ENCODE data around the gene NINJ1. TPM values are rescaled to one million over a fixed set of nuclear protein-coding genes. Genes with fewer than 3 reads are reported as not detected.
A peak's percentile ranks its signal among the peaks of the same experiment; 100 is the strongest.

NINJ1 gene
- total RNA-seq, 3 donors from 2014 or later, result 19.5 to 68.9 (median 23.2) TPM

DNA sequence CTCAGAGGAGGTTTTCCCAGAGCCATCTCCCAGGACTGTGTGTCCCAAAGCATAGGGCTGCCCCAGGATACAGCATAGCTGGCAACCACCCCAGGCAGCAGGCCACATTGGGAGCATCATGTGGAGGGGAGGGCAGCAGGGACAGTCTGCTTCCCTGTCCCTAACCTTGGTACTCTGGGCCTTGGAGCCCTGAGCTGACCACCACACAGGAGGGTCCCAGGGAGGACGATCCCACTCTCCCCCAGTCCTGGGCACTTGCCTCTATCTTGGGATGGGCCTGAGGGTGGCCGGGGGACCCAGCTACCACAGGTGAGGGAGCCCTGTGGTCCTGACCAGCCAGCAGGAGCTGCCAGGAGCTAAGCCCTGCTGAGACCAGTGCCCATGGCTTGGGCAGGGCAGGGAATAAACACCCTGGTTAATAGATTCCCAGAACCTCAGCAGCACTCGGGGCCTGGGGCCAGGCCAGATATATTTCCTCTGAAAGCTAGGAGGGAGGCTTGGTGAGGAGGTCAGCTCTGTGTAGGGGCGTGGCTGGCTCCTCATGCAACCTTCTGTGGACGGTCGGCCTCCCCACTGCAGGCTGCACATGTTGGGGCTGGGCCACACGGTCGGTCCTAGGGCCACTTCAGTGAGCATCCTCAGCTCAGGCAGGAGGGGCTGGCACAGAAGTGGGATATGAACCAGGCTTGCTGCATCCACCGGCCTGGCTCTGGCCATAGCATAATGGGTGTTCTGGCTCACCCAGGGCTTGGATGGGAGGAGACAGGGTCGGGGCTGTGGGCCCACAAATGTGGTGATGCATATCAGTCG, 4.2 kb downstream of the NINJ1 start:
- no peak for ATAC-seq
- TF ChIP-seq, protein P1, sequence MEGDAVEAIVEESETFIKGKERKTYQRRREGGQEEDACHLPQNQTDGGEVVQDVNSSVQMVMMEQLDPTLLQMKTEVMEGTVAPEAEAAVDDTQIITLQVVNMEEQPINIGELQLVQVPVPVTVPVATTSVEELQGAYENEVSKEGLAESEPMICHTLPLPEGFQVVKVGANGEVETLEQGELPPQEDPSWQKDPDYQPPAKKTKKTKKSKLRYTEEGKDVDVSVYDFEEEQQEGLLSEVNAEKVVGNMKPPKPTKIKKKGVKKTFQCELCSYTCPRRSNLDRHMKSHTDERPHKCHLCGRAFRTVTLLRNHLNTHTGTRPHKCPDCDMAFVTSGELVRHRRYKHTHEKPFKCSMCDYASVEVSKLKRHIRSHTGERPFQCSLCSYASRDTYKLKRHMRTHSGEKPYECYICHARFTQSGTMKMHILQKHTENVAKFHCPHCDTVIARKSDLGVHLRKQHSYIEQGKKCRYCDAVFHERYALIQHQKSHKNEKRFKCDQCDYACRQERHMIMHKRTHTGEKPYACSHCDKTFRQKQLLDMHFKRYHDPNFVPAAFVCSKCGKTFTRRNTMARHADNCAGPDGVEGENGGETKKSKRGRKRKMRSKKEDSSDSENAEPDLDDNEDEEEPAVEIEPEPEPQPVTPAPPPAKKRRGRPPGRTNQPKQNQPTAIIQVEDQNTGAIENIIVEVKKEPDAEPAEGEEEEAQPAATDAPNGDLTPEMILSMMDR (IDR thresholded peaks at IDR 0.05), result no peak
- intact Hi-C loops (cut with DNase I, micrococcal nuclease), result no loop called here
- Histone ChIP-seq H3K36me3 (ENCODE audit: low read depth) (no peaks in the 10 kb centered on the region), H3K4me3 (no peak overlapping the region), H3K9me3 (no peaks in the 10 kb centered on the region), H3K4me1 (ENCODE audit: low read depth) (peaks cover 20% of the 10 kb centered on the region)
- peak in 1 of 3 donors; percentile 29 for DNase-seq

DNA sequence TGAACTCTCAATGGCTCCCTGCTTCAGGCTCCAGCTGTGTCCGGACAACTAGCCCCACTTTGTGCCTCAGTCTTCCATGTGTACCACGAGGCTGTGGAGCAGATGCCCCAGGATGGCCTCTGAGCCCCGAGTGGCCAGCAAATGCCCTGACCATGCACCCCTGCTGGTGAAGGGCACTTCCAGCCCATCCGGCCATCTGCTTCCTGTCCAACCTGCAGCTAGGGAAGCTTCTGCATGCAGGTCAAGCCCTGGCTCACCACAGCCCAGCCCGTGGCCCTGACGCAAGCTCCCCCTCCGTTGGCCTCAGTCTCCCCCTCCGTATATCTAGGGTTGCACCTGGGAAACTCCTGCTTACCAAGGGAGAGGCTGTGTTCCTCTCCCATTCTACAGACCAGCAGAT, 4.8 kb downstream of the NINJ1 start:
- ATAC-seq, result no peak
- peaks cover 15% of the 10 kb centered on the region for H3K4me1 ChIP-seq (ENCODE audit: low read depth)
- peak in 2 of 3 donors; percentile 42 to 62 for DNase-seq

DNA sequence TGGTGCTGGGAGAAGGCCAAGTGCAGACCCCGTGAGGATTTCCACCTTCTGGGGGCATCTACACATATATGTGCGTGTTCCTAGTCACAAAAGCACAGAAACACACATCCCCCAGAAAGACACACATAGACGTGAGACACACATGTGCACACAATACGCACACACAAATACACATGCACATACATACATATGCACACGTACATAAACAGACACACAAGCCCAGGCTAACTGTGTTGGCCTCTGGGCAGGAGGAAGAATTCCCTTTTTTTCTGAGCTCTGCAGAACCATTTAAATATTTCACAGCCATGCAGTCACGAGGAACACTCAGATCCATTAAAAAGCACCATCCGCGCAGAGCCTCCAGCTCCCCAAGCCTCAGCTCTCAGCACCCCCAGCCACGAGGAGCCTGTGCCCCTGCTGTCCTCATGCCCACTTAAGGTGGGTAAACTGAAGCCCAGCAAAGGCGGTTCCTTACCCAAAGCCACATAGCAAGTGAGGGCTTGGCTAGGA, 5.3 kb downstream of the NINJ1 start:
- TF ChIP-seq, protein P1 (IDR thresholded peaks at IDR 0.05), result no peak
- DNase-seq (no peak), ATAC-seq (no peak)
- intact Hi-C loops (cut with DNase I, micrococcal nuclease), result no loop called here
- H3K4me3 ChIP-seq, result no peak overlapping the region
- H3K4me1 ChIP-seq (ENCODE audit: low read depth), result peaks cover 15% of the 10 kb centered on the region
- no peaks in the 10 kb centered on the region for H3K36me3 ChIP-seq (ENCODE audit: low read depth)
- no peaks in the 10 kb centered on the region for H3K9me3 ChIP-seq

More for the DNA sequence above, 4.8 kb downstream of the NINJ1 start:
- TF ChIP-seq, protein P1 (IDR thresholded peaks at IDR 0.05), result no peak
- H3K36me3 ChIP-seq (ENCODE audit: low read depth), result no peaks in the 10 kb centered on the region
- H3K9me3 ChIP-seq, result no peaks in the 10 kb centered on the region
- H3K4me3 ChIP-seq, result no peak overlapping the region
- intact Hi-C loops (cut with DNase I, micrococcal nuclease), result no loop called here

DNA sequence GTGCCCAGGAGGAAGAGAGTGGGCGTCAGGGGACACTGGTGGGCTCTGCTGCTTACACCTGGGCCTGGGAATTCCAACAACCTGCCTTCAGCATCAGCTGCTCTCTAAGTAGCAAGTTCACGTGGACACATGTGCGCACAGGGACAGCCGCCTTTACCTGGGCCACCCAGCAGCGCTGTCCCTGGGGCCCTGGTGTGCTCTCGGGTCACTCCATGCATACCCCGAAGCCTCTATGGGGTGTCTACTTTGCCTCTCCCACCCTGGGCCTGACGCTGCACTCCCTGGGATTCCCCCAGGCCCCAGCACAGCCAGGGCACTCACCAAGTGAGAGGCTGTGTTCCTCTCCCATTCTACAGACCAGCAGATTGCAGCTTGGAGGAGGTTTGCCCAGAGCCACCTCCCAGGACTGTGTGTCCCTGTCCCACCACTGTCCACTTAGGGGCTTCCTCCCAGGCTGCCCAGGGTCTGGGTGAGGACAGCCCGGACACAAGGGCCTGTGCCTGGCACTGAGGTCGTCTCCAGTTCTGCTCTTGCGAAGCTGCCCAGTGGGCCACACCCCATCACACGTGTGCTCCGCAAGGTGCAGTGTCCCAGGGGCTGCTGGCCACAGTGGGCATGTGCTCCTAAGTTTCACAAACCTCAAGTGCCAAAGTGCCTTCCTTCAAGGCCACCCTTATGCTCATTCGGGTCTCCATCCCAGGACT, 5.9 kb downstream of the NINJ1 start:
- Histone ChIP-seq H3K36me3 (ENCODE audit: low read depth) (no peaks in the 10 kb centered on the region), H3K4me3 (no peak overlapping the region), H3K9me3 (no peaks in the 10 kb centered on the region), H3K4me1 (ENCODE audit: low read depth) (peaks cover 12% of the 10 kb centered on the region)
- TF ChIP-seq, protein P1 (IDR thresholded peaks at IDR 0.05), result no peak
- ATAC-seq (no peak), DNase-seq (peak in 2 of 3 donors; percentile 23 to 44)
- intact Hi-C loops (cut with DNase I, micrococcal nuclease), result no loop called here

DNA sequence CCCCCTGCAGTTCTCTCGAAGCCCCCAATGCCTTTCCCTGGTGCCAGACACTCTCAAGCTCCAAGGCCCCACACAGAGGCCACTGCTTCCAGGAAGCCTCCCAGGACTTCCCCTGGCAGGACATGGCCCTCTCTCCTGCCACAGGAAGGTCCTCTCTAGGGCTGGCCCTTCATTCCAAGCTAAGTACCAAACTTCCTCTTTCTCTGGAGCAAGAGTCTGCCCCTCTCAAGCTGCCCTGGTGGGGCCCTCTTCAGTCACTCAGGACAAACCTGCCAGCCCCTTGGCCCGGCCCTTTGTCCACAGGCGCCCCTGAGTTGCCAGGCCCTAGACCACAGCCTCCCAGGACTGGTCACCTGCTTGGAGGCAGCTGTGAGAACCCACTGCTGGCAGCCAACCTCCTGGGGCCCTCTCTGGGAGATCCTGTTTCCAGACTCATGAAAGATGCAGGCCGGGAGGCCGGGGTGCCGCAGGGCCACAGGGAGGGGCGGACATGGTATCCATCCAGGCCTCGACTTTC, 6.6 kb downstream of the NINJ1 start:
- H3K4me1 ChIP-seq (ENCODE audit: low read depth), result peaks cover 5% of the 10 kb centered on the region
- ATAC-seq (peak; percentile 10), DNase-seq (peak in 2 of 3 donors; percentile 41 to 48)
- H3K36me3 ChIP-seq (ENCODE audit: low read depth), result no peaks in the 10 kb centered on the region
- H3K9me3 ChIP-seq, result no peaks in the 10 kb centered on the region
- intact Hi-C loops (cut with DNase I, micrococcal nuclease), result no loop called here
- H3K4me3 ChIP-seq, result no peak overlapping the region
- TF ChIP-seq, protein P1 (IDR thresholded peaks at IDR 0.05), result no peak

All from mucosa of descending colon (tissue), 3 donors.